ENCODE results near the gene BASP1. TPM values are rescaled to one million over a fixed set of nuclear protein-coding genes. Genes with fewer than 3 reads are reported as not detected.
"Not testable (repeated sequence)": the region's sequence is repeated elsewhere in the genome, so short reads cannot be mapped to it uniquely, and the experiment has no call there.

BASP1 gene
- polyA plus RNA-seq, 1 of the 3 experiments (the other 2 are of a cell fraction), result 107 TPM

DNA sequence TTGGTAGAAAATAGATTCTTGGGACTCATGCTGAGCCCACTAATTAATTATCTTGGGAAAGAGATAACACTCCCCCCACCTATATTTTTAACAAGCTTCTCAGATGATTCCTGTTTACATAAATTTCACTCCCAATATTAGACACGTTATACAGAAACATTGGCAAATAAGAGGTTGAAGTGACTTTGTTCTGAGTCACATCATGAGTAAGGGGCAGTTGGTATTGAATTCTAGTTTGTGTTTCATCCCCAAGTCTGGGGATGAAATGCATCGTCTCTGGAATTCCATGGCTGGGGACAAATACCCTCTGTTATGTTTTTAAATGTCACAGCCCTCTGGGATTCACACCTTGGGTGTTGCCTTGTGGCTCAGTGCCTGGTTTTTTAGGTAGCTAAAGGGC lies 41.0 kb downstream of the BASP1 start (continued):
- TF ChIP-seq EP300 (IDR thresholded peaks at IDR 0.05; ENCODE audit: borderline replicate concordance in 1 of 2, low read depth in 1 of 2, low read length in 1 of 2) (peak in 1 of 2 experiments; percentile 50; a peak in 1 of 4 replicates), MEF2A (IDR thresholded peaks at IDR 0.05; ENCODE audit: borderline replicate concordance, low read depth) (no peak), FOSL2 (IDR thresholded peaks at IDR 0.05; ENCODE audit: borderline replicate concordance, low read depth) (peak; percentile 77), SIN3A (IDR thresholded peaks at IDR 0.05; ENCODE audit: borderline replicate concordance, low read depth, low read length) (no peak), CHD2 (IDR thresholded peaks at IDR 0.05; ENCODE audit: low read length, partially characterized antibody) (no peak), RCOR1 (IDR thresholded peaks at IDR 0.05; ENCODE audit: low read length) (no peak)
- TF ChIP-seq, protein P1, sequence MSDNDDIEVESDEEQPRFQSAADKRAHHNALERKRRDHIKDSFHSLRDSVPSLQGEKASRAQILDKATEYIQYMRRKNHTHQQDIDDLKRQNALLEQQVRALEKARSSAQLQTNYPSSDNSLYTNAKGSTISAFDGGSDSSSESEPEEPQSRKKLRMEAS (IDR thresholded peaks at IDR 0.05; ENCODE audit: low read depth), result no peak
- TF ChIP-seq, protein P2, sequence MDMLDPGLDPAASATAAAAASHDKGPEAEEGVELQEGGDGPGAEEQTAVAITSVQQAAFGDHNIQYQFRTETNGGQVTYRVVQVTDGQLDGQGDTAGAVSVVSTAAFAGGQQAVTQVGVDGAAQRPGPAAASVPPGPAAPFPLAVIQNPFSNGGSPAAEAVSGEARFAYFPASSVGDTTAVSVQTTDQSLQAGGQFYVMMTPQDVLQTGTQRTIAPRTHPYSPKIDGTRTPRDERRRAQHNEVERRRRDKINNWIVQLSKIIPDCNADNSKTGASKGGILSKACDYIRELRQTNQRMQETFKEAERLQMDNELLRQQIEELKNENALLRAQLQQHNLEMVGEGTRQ (IDR thresholded peaks at IDR 0.05; ENCODE audit: borderline replicate concordance, low read depth, low read length), result no peak

DNA sequence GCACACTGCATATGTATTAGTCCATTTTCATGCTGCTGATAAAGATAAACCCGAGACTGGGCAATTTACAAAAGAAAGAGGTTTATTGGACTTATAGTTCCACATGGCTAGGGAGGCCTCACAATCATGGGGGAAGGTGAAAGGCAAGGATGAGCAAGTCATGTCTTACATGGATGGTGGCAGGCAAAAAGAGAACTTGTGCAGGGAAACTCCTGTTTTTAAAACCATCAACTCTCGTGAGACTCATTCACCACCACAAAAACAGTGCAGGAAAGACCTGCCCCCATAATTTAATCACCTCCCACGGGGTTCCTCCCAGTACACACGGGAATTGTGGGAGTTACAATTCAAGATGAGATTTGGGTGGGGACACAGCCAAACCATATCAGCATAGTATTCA lies 41.6 kb downstream of the BASP1 start:
- DNase-seq; H3K27me3 ChIP-seq (ENCODE audit: insufficient read depth); H3K9me2 ChIP-seq; H4K20me1 ChIP-seq (ENCODE audit: insufficient read depth); H3K9ac ChIP-seq; H3K9me3 ChIP-seq; H3K4me2 ChIP-seq; H3K27ac ChIP-seq (ENCODE audit: low read depth in 2 of 2, low read length in 1 of 2); POLR2A ChIA-PET; H2AFZ ChIP-seq (ENCODE audit: low read depth); H3K4me3 ChIP-seq (ENCODE audit: low read depth in 2 of 2, low read length in 1 of 2); H3F3A ChIP-seq (replicated peaks; ENCODE audit: insufficient read depth): not testable (repeated sequence)
- Histone ChIP-seq H3K79me2 (ENCODE audit: insufficient read depth) (peaks cover 94% of the 10 kb centered on the region; the same call in 1 of the 2 replicates), H3K36me3 (replicated peaks in 1 of 2; ENCODE audit: control insufficient read depth in 1 of 2, insufficient read depth in 2 of 2, low read length in 1 of 2) (peaks cover 0 to 22% of the 10 kb centered on the region in 2 experiments), H3K4me1 (ENCODE audit: control insufficient read depth in 1 of 2, insufficient read depth in 2 of 2, low read depth in 1 of 2, low read length in 1 of 2) (peaks cover 0 to 11% of the 10 kb centered on the region in 2 experiments; a peak in 1 of 4 replicates)
- 69% methylated on average over 4 of the region's 4 CpGs for WGBS (ENCODE audit: low lambda C conversion rate)
- CTCF ChIA-PET, result interaction anchor here (1.2 kb wide), 1 partner anchor 1135 kb away, joined by 4 read pairs; no protein-coding TSS in a partner anchor

DNA sequence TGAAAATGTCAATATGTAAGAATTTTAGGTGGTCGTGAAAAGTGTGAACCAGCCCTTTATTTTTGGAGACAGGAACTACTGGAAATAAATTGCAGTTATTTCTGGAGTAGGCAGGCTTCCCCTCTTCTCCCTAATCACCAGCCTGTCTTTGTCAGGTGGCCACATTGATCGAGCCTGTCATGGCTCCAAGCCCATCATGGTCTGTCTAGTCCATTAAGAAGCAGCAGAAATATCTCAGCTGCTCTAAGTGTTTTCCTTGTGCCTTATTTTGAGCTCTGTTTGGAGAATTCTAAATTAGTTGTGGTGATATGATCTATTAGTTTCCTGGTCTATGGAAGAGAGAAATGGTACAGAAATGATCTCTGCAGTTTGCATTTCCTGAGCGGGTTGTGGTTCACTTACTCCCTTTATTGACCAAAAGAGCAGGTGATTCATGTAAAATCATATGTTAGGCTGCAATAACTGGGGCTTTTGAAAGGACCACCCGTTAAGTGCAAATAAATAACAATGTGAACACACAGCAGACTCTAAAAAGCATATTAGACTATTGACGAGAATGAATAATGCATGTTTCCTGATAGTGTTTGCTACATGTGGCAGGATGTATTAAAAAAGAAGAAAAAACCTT lies 42.3 kb downstream of the BASP1 start:
- ChIA-PET POLR2A (no interaction called here), CTCF (no interaction called here)
- Histone ChIP-seq H3K4me3 (ENCODE audit: low read depth in 2 of 2, low read length in 1 of 2) (no peak overlapping the region), H3K4me1 (ENCODE audit: control insufficient read depth in 1 of 2, insufficient read depth in 2 of 2, low read depth in 1 of 2, low read length in 1 of 2) (peaks cover 0 to 11% of the 10 kb centered on the region in 2 experiments; a peak in 1 of 4 replicates), H3K36me3 (replicated peaks in 1 of 2; ENCODE audit: control insufficient read depth in 1 of 2, insufficient read depth in 2 of 2, low read length in 1 of 2) (peaks cover 0 to 15% of the 10 kb centered on the region in 2 experiments), H3K9me2 (no peaks in the 10 kb centered on the region), H3K4me2 (no peak overlapping the region), H3K27me3 (ENCODE audit: insufficient read depth) (no peaks in the 10 kb centered on the region), H3F3A (replicated peaks; ENCODE audit: insufficient read depth) (peaks cover 3% of the 10 kb centered on the region), H3K9me3 (no peaks in the 10 kb centered on the region), H2AFZ (ENCODE audit: low read depth) (no peak overlapping the region), H3K79me2 (ENCODE audit: insufficient read depth) (peaks cover 94% of the 10 kb centered on the region; the same call in 1 of the 2 replicates), H3K27ac (ENCODE audit: low read depth in 2 of 2, low read length in 1 of 2) (no peak overlapping the region), H3K9ac (no peak overlapping the region), H4K20me1 (ENCODE audit: insufficient read depth) (no peaks in the 10 kb centered on the region)
- TF ChIP-seq GATA2 (CRISPR knock-in tag; IDR thresholded peaks at IDR 0.05) (no peak), EP300 (IDR thresholded peaks at IDR 0.05; ENCODE audit: borderline replicate concordance in 1 of 2, low read depth in 1 of 2, low read length in 1 of 2) (no peak), JUND (IDR thresholded peaks at IDR 0.05) (no peak), MXI1 (IDR thresholded peaks at IDR 0.05; ENCODE audit: low read depth, low read length) (no peak), RAD21 (IDR thresholded peaks at IDR 0.05; ENCODE audit: low read length) (no peak), SMC3 (IDR thresholded peaks at IDR 0.05; ENCODE audit: low read depth, low read length) (no peak), RCOR1 (IDR thresholded peaks at IDR 0.05; ENCODE audit: low read length) (no peak), CHD2 (IDR thresholded peaks at IDR 0.05; ENCODE audit: low read length, partially characterized antibody) (no peak), MEF2A (IDR thresholded peaks at IDR 0.05; ENCODE audit: borderline replicate concordance, low read depth) (no peak), EZH2phosphoT487 (IDR thresholded peaks at IDR 0.05; ENCODE audit: borderline replicate concordance, low read depth) (no peak), RXRA (IDR thresholded peaks at IDR 0.05; ENCODE audit: borderline replicate concordance, low read depth) (no peak), YY1 (IDR thresholded peaks at IDR 0.05; ENCODE audit: low read depth) (no peak)
- TF ChIP-seq, protein P3, sequence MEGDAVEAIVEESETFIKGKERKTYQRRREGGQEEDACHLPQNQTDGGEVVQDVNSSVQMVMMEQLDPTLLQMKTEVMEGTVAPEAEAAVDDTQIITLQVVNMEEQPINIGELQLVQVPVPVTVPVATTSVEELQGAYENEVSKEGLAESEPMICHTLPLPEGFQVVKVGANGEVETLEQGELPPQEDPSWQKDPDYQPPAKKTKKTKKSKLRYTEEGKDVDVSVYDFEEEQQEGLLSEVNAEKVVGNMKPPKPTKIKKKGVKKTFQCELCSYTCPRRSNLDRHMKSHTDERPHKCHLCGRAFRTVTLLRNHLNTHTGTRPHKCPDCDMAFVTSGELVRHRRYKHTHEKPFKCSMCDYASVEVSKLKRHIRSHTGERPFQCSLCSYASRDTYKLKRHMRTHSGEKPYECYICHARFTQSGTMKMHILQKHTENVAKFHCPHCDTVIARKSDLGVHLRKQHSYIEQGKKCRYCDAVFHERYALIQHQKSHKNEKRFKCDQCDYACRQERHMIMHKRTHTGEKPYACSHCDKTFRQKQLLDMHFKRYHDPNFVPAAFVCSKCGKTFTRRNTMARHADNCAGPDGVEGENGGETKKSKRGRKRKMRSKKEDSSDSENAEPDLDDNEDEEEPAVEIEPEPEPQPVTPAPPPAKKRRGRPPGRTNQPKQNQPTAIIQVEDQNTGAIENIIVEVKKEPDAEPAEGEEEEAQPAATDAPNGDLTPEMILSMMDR (IDR thresholded peaks at IDR 0.05), result no peak
- TF ChIP-seq, protein P1 (IDR thresholded peaks at IDR 0.05; ENCODE audit: low read depth), result no peak
- TF ChIP-seq, protein P4, sequence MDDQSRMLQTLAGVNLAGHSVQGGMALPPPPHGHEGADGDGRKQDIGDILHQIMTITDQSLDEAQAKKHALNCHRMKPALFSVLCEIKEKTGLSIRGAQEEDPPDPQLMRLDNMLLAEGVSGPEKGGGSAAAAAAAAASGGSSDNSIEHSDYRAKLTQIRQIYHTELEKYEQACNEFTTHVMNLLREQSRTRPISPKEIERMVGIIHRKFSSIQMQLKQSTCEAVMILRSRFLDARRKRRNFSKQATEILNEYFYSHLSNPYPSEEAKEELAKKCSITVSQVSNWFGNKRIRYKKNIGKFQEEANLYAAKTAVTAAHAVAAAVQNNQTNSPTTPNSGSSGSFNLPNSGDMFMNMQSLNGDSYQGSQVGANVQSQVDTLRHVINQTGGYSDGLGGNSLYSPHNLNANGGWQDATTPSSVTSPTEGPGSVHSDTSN (IDR thresholded peaks at IDR 0.05), result no peak
- DNase-seq, result no peak
- 91% methylated on average over 5 of the region's 5 CpGs for WGBS (ENCODE audit: low lambda C conversion rate)
